CD14-positive monocyte (primary cell): ENCODE data around the gene CAPN13. TPM values are rescaled to one million over a fixed set of nuclear protein-coding genes. Genes with fewer than 3 reads are reported as not detected.

Source experiments
- DNase-seq, 3 donors: peaks; one replicate each; pipeline ENCODE4 v3.0.0-alpha.2; 2011 to 2022
- H2AFZ ChIP-seq: 2 replicates; pipeline ENCODE4 v1.6.0; 2012; ENCODE audit warnings: mild to moderate bottlenecking, low read depth, low read length, inconsistent platforms; ENCODE audit not compliant: insufficient read depth, poor library complexity, severe bottlenecking
- H3K27ac ChIP-seq, 2 donors: 1 replicate in 1 of 2; 2 replicates in 1 of 2; pipeline ENCODE4 v1.5.1; 2012 to 2013; ENCODE audit warnings: low read length in 2 of 2, control low read depth in 1 of 2, inconsistent platforms in 1 of 2, low read depth in 1 of 2, mild to moderate bottlenecking in 1 of 2
- H3K27me3 ChIP-seq, 2 donors: one replicate each; pipeline versions ENCODE4 v1.6.0 to v1.6.1; 2011 to 2013; ENCODE audit warnings: low read length in 2 of 2; ENCODE audit not compliant: control insufficient read depth in 2 of 2, insufficient read depth in 2 of 2
- H3K36me3 ChIP-seq, 2 donors: replicated peaks in 1 of 2; 1 replicate in 1 of 2; 2 replicates in 1 of 2; pipeline versions ENCODE4 v1.5.1 to v1.6.1; 2012 to 2013; ENCODE audit warnings: low read length in 2 of 2, control low read depth in 1 of 2, inconsistent platforms in 1 of 2, mild to moderate bottlenecking in 1 of 2; ENCODE audit not compliant: insufficient read depth in 2 of 2, control insufficient read depth in 1 of 2
- H3K4me1 ChIP-seq, 2 donors: 1 replicate in 1 of 2; 2 replicates in 1 of 2; pipeline versions ENCODE4 v1.5.1 to v1.6.1; 2012 to 2013; ENCODE audit warnings: low read length in 2 of 2, control low read depth in 1 of 2, inconsistent platforms in 1 of 2, mild to moderate bottlenecking in 1 of 2, moderate library complexity in 1 of 2; ENCODE audit not compliant: insufficient read depth in 2 of 2, control insufficient read depth in 1 of 2
- H3K4me2 ChIP-seq: replicated peaks from 2 replicates; pipeline ENCODE3; 2012; ENCODE audit warnings: low read length, moderate library complexity, mild to moderate bottlenecking; ENCODE audit not compliant: poor library complexity, severe bottlenecking; ENCODE audit errors: extremely low read depth
- H3K4me3 ChIP-seq, 3 experiments: fragments of 200-600 bp in 1 of 3; sonication (generic) in 1 of 3; replicated peaks in 1 of 3; 1 replicate in 2 of 3; 2 replicates in 1 of 3; pipeline ENCODE4 v1.5.1; 2011 to 2013; ENCODE audit warnings: low read length in 3 of 3, mild to moderate bottlenecking in 3 of 3, control low read depth in 2 of 3, low read depth in 2 of 3, inconsistent platforms in 1 of 3, moderate library complexity in 1 of 3
- H3K79me2 ChIP-seq: 2 replicates; pipeline ENCODE4 v1.6.0; 2012; ENCODE audit warnings: mild to moderate bottlenecking, control low read depth, inconsistent platforms, low read length, moderate library complexity; ENCODE audit not compliant: insufficient read depth
- H3K9ac ChIP-seq: 2 replicates; pipeline ENCODE4 v1.6.0; 2017; ENCODE audit warnings: low read length, mild to moderate bottlenecking; ENCODE audit not compliant: insufficient read depth, poor library complexity, severe bottlenecking
- H3K9me3 ChIP-seq, 2 donors: replicated peaks in 1 of 2; 1 replicate in 1 of 2; 2 replicates in 1 of 2; pipeline versions ENCODE4 v1.5.1 to v1.6.1; 2012 to 2013; ENCODE audit warnings: low read length in 2 of 2, control low read depth in 1 of 2; ENCODE audit not compliant: control insufficient read depth in 1 of 2, insufficient read depth in 1 of 2
- H4K20me1 ChIP-seq: 2 replicates; pipeline ENCODE4 v1.6.0; 2012; ENCODE audit warnings: mild to moderate bottlenecking, low read length, control low read depth, moderate library complexity; ENCODE audit not compliant: insufficient read depth
- H3K27ac Mint-ChIP-seq, 7 donors: one replicate each; pipeline ENCODE4 v1.8.0; 2020; ENCODE audit warnings: mild to moderate bottlenecking in 7 of 7, mixed read lengths in 7 of 7, moderate library complexity in 6 of 7, inconsistent platforms in 2 of 7
- H3K27me3 Mint-ChIP-seq, 3 donors: one replicate each; pipeline ENCODE4 v1.8.0; 2021 to 2022; ENCODE audit warnings: low read depth in 3 of 3, mild to moderate bottlenecking in 3 of 3, mixed read lengths in 3 of 3, moderate library complexity in 3 of 3, inconsistent platforms in 1 of 3
- H3K36me3 Mint-ChIP-seq, 2 donors: one replicate each; pipeline ENCODE4 v1.8.0; 2020; ENCODE audit warnings: mixed read lengths in 2 of 2, inconsistent platforms in 1 of 2, mild to moderate bottlenecking in 1 of 2
- H3K4me1 Mint-ChIP-seq: one replicate; pipeline ENCODE4 v1.8.0; 2020; ENCODE audit warnings: mild to moderate bottlenecking, mixed read lengths
- H3K4me3 Mint-ChIP-seq, 2 donors: one replicate each; pipeline ENCODE4 v1.8.0; 2020; ENCODE audit warnings: mild to moderate bottlenecking in 2 of 2, mixed read lengths in 2 of 2, moderate library complexity in 1 of 2
- H3K9me3 Mint-ChIP-seq, 7 donors: one replicate each; pipeline ENCODE4 v1.8.0; 2020 to 2022; ENCODE audit warnings: mixed read lengths in 7 of 7, mild to moderate bottlenecking in 6 of 7, moderate library complexity in 6 of 7, inconsistent platforms in 2 of 7
- whole genome bisulfite sequencing: methylation state at CpG from one replicate; pipeline ENCODE4 v1.1.5; 2013; ENCODE audit warnings: missing lambda C conversion rate; ENCODE audit not compliant: insufficient coverage; 5-methylcytosine and 5-hydroxymethylcytosine counted together
- intact Hi-C, 2 donors: fragments of 100-400 bp; cut with micrococcal nuclease; formaldehyde crosslinking; loops; one replicate each; pipeline versions ENCODE4 v1.15.0 to v1.15.1; 2023
- polyA plus RNA-seq, 3 donors: library from polyadenylated mRNA; depleted of rRNA in 1 of 3; unstranded in 2 of 3; stranded (reverse) in 1 of 3; fragments of 300-500 nt in 2 of 3; fragments of >200 nt in 1 of 3; fragmentation: Illumina TruSeq in 2 of 3; gene quantifications; 1 replicate in 2 of 3; 2 replicates in 1 of 3; pipeline ENCODE4 v1.2.3, GENCODE V29; 2012 to 2021
- TF ChIP-seq, protein P1 (sequence below): fragments of 200-600 bp; IDR thresholded peaks from one replicate; pipeline ENCODE4 v1.8.0; 2022; ENCODE audit warnings: antibody characterized with exemption, mild to moderate bottlenecking

The CAPN13 gene
- polyA plus RNA-seq, 3 donors: not detected

DNA sequence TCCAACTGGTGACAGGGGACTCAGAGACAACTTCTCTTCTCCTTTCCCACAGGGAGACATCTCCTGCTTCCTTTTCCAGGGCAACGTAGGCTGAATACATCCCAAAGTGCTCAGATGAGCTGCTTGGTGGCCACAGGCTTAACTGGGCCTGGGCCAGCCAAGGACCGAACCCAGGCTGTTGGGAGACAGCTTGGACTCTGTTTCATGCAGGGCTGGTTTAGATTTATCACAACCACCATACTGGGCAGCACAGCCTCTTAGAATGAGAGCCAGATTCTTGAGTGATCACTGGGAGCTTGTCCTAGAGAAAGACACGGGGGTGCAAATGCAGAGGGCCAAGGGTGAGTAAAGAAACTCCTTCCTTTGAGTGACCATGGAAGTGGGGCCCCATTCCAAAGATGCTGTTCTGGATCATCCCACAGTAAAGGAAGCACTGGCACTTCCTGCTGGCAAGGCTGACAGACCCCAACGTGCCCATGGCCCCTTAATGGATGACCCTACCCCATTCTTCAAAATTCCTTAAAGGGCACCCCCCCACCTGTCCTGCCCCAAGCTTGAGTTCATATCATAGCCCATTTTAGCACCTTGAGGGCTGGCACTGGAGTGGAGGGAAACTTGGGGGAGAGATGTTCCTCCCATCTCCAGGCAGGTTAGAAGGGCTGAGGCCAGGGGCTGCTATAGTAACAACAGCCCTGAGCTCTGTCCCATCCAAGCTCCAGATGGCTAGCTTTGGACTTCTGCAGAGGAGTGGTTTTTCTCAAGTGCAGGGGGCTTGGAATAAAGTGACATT is 84.1 kb downstream of the CAPN13 start:
- H3K4me3 ChIP-seq: no peak overlapping the region
- intact Hi-C loops: no loop called here
- H2AFZ ChIP-seq: no peak overlapping the region
- H3K9me3 ChIP-seq: no peaks in the 10 kb centered on the region
- H3K36me3 ChIP-seq: no peaks in the 10 kb centered on the region
- Mint-ChIP-seq H3K9me3 (peaks cover 0 to 4% (median 0%) of the 10 kb centered on the region in 7 donors), H3K4me3 (no peak overlapping the region), H3K27me3 (peaks cover 3 to 11% (median 4%) of the 10 kb centered on the region in 3 donors), H3K4me1 (no peaks in the 10 kb centered on the region), H3K36me3 (no peaks in the 10 kb centered on the region), H3K27ac (no peak overlapping the region)
- H4K20me1 ChIP-seq: no peaks in the 10 kb centered on the region
- DNase-seq: no peak
- peaks cover 6 to 8% of the 10 kb centered on the region in 2 donors for H3K27me3 ChIP-seq
- TF ChIP-seq, protein P1, sequence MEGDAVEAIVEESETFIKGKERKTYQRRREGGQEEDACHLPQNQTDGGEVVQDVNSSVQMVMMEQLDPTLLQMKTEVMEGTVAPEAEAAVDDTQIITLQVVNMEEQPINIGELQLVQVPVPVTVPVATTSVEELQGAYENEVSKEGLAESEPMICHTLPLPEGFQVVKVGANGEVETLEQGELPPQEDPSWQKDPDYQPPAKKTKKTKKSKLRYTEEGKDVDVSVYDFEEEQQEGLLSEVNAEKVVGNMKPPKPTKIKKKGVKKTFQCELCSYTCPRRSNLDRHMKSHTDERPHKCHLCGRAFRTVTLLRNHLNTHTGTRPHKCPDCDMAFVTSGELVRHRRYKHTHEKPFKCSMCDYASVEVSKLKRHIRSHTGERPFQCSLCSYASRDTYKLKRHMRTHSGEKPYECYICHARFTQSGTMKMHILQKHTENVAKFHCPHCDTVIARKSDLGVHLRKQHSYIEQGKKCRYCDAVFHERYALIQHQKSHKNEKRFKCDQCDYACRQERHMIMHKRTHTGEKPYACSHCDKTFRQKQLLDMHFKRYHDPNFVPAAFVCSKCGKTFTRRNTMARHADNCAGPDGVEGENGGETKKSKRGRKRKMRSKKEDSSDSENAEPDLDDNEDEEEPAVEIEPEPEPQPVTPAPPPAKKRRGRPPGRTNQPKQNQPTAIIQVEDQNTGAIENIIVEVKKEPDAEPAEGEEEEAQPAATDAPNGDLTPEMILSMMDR: no peak
- WGBS: 90% methylated on average over 4 of the region's 4 CpGs
- H3K4me1 ChIP-seq: no peaks in the 10 kb centered on the region
- no peak overlapping the region for H3K27ac ChIP-seq
- no peaks in the 10 kb centered on the region for H3K79me2 ChIP-seq
- no peak overlapping the region for H3K9ac ChIP-seq
- no peak overlapping the region for H3K4me2 ChIP-seq

DNA sequence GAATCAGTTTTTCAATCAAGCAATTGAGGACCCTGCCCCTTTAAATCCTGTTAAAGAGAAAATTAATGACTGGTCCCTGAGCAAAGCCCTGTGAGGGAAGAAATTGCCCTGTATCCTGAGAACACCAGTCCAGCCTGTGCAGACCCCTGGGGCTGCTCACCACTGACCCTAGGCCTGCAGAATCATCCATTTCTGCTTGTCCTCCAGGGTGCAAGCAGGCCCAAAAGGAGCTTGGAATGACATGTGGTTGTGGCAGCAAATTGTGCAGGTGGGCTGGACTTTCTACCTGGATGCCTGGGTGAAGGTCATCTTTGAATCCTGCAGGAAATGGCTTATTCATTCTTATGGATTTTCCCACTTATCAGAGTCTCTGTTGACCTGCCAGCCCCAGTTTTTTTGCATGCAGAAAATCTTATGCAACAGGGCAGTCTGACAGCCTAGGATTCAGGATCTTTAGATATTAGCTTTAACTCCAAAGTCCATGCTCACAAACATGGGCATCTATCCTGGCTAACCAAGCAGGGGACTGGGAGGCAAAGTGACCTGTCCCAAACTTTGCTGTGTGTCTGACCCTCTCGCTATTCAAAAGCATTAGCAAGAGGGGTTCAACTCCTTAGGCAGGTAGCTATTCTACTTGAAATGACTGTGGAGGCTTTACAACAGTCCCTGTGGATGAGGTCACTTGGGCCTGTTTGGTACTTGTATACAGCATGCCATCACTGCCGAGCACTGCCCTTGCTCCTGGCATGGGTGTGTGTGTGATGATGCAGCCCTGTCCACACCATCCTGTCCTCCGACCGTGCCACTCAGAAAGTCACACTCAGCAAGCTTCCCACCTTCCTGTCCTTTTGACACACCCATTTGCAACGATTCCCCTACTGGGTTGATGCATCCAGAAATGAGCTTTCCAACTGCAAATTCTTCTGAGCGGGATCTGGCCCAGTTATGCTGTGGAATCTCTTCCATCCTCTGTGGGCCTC is 85.3 kb downstream of the CAPN13 start:
- no peak overlapping the region for H3K4me2 ChIP-seq
- intact Hi-C loops: no loop called here
- WGBS: 89% methylated on average over 3 of the region's 6 CpGs

More for the DNA sequence above, 85.3 kb downstream of the CAPN13 start:
- Histone ChIP-seq H3K79me2 (no peaks in the 10 kb centered on the region), H3K9me3 (no peaks in the 10 kb centered on the region), H2AFZ (no peak overlapping the region), H3K4me3 (no peak overlapping the region), H3K27me3 (peaks cover 6 to 8% of the 10 kb centered on the region in 2 donors), H3K4me1 (no peaks in the 10 kb centered on the region), H3K36me3 (no peaks in the 10 kb centered on the region), H4K20me1 (no peaks in the 10 kb centered on the region), H3K27ac (no peak overlapping the region), H3K9ac (peak overlapping the region; percentile 4)
- TF ChIP-seq, protein P1: no peak
- Mint-ChIP-seq H3K9me3 (peaks cover 0 to 4% (median 1%) of the 10 kb centered on the region in 7 donors), H3K27me3 (peaks cover 4 to 13% (median 4%) of the 10 kb centered on the region in 3 donors), H3K4me3 (no peak overlapping the region), H3K27ac (no peak overlapping the region), H3K4me1 (no peaks in the 10 kb centered on the region), H3K36me3 (no peaks in the 10 kb centered on the region)
- DNase-seq: no peak
